Adipocyte (in vitro differentiated cells): Measurements from ENCODE around the gene C16orf90.

Source experiments
- DNase-seq: peaks from one replicate; pipeline ENCODE4 v3.0.0-alpha.2; 2015; ENCODE audit warnings: low read depth
- H3K27me3 ChIP-seq: replicated peaks from 2 replicates; pipeline ENCODE4 v1.7.0; 2013; ENCODE audit warnings: mild to moderate bottlenecking, low read length, moderate library complexity; ENCODE audit not compliant: control insufficient read depth, insufficient read depth
- H3K36me3 ChIP-seq: 2 replicates; pipeline ENCODE4 v1.7.0; 2013; ENCODE audit warnings: low read length, mild to moderate bottlenecking, moderate library complexity; ENCODE audit not compliant: control insufficient read depth, insufficient read depth, severe bottlenecking
- H3K4me1 ChIP-seq: 2 replicates; pipeline ENCODE4 v1.7.0; 2013; ENCODE audit warnings: mild to moderate bottlenecking, low read length, moderate library complexity; ENCODE audit not compliant: control insufficient read depth, insufficient read depth
- H3K4me3 ChIP-seq: 2 replicates; pipeline ENCODE4 v1.7.0; 2013; ENCODE audit warnings: mild to moderate bottlenecking, low read length, moderate library complexity
- H3K9ac ChIP-seq: 2 replicates; pipeline ENCODE4 v1.7.0; 2013; ENCODE audit warnings: mild to moderate bottlenecking, low read length, moderate library complexity
- H3K9me3 ChIP-seq: 2 replicates; pipeline ENCODE4 v1.7.0; 2013; ENCODE audit warnings: mild to moderate bottlenecking, low read length, moderate library complexity; ENCODE audit not compliant: control insufficient read depth

The C16orf90 gene

DNA sequence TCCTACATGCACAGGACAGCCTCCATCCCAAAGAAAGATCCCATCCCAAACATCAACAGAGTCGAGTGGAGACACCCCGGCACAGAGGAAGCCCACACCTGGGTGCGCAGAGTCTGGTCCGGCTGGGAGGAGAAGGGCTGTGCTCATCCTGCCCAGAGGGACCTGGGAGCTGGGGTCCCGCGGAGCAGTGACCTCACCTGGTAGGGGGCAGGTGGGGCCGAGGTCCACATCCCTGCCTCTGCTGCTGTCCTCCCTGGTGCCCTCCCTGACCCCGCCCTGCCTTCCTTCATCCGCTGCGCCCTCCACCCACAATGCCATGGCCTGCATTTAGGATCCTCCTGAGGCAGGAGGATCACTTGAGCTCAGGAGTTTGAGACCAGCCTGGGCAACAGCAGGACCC lies 2.9 kb downstream of the C16orf90 start:
- H3K4me1 ChIP-seq = peaks cover 11% of the 10 kb centered on the region
- DNase-seq = no peak
- H3K36me3 ChIP-seq = no peaks in the 10 kb centered on the region
- H3K4me3 ChIP-seq = no peak overlapping the region
- H3K9ac ChIP-seq = no peak overlapping the region
- H3K27me3 ChIP-seq = no peaks in the 10 kb centered on the region
- no peaks in the 10 kb centered on the region for H3K9me3 ChIP-seq

DNA sequence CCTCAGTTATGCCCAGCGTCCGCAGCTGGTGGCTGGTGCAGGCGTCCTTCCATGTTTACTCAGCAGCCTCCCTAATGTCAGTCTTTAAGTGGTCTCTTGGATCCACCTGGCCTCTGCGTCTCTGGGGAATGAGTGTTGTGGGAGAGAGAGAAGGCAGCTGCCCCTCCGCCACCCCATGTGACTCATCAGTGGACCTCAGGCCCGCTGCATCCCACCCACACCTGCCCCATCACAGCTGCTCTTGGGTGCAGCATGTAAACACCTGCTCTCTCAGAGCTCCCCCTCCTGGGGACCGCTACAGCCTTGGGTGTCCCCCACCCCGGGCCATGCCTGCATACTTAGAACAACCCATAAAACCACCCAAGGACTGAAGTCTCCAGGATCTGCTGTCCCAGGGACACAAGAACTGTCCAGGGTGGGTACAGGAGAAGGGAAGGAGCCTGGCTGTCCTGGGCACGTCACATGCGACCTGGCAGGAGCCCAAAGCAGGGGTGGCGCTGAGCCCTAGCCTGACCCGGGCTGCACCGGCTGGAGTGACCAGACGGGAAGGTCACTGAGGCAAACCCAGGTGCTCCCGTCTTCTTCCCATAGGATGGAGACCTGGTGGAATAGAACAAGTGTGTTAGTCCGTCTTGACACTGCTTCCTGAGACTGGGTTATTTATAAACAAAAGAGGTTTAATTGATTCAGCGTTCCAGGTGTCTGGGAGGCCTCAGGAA lies 4.2 kb downstream of the C16orf90 start:
- Histone ChIP-seq H3K9me3 (no peaks in the 10 kb centered on the region), H3K4me1 (peaks cover 11% of the 10 kb centered on the region), H3K4me3 (no peak overlapping the region), H3K27me3 (no peaks in the 10 kb centered on the region), H3K9ac (no peak overlapping the region), H3K36me3 (peaks cover 8% of the 10 kb centered on the region)
- no peak for DNase-seq

DNA sequence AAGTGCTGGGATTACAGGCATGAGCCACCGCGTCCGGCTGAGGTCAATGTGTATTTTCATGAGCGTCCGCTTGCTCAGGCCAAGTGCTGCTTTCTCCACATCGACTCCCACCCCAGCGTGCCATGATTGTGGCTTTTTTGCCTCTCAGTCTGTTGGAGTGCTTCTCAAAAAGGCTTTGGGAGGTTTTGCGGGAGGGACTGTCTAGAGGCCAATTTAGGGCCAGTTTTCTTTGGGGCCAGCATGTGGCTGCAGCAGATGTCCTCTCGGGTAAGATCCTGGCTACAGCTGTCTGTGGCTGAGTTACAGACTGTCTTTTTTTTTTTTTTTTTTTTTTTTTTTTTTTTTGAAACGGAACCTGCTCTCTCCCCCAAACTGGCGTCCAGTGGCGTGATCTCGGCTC lies 6.5 kb downstream of the C16orf90 start:
- H3K4me3 ChIP-seq = no peak overlapping the region
- no peaks in the 10 kb centered on the region for H3K27me3 ChIP-seq
- H3K4me1 ChIP-seq = peaks cover 8% of the 10 kb centered on the region
- no peaks in the 10 kb centered on the region for H3K9me3 ChIP-seq
- no peak overlapping the region for H3K9ac ChIP-seq
- peaks cover 31% of the 10 kb centered on the region for H3K36me3 ChIP-seq
- no peak for DNase-seq

DNA sequence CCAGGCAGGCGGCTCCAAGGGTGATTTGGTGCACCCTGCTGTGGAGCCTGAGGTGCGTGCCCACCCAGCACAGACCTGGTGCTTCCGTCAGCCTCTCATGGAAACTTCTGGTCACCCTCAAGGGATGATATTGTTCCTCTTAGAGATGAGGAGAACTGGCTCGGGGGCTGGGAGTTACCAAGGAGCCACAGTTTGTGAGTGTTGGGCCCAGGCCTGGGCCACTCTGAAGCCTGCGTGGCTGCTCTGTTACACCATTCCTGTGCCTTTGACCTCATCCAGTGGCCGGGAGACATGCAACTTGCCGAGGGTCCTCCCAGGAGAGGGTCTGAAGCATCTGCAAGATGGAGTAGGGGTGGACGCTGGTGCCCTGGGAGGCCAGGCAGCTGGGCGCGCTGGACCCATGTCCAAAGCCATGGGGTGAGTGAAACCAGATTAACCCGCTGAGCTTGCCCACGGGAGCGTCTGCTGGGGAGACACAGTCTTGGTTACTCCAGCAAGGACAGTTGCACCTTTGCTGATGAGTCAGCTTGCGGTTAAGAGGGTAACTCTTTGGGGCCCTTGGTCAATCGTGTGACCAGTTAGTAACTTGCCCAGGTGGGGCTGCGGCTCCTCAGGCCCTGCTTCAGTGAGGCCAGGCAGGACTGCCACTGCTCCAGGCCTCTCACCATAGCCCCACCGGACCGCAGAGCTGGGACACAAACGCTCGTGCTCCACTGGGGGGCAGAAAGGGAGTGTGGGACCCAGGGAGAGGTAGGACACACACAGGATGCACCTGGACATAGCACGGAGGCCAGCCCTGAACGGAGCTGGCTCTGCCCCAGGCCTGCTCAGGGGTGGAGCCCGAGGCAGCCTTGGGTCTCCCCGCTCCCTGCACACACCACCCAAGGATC lies 7.5 kb downstream of the C16orf90 start:
- Histone ChIP-seq H3K9me3 (no peaks in the 10 kb centered on the region), H3K9ac (no peak overlapping the region), H3K4me1 (no peaks in the 10 kb centered on the region), H3K27me3 (no peaks in the 10 kb centered on the region), H3K4me3 (no peak overlapping the region), H3K36me3 (peaks cover 41% of the 10 kb centered on the region)
- DNase-seq = no peak

DNA sequence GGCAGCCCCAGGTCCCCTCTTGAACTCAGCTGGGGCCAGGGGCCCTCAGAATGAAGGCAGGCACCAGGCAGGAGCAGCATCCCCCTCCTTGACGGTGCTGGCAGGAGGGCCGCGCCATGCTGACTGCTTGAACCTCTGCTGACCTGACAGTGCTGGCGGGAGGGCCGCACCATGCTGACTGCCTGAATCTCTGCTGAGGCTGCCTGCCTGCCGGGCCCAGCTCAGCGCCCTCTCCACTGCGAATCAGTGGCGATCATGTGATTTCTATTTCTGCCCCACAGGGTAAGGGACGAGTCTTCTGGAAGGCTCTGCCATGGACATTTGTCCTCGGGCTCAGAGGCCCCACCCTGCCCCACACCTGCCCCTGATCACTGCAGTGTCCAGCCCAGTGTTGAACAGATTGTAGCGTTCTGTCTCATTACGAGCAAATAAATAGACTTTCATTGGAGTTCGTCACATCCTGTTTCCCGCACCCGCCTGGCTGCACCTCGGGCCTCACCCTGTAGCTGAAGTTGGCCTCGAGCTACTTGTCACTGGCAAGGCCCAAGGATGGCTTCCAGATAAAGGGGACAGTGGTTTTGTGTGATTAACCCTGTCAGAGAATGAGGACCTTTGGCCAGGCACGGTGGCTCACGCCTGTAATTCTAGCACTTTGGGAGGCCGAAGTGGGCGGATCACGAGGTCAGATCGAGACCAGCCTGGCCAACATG lies 8.6 kb downstream of the C16orf90 start:
- Histone ChIP-seq H3K9me3 (no peaks in the 10 kb centered on the region), H3K4me1 (no peaks in the 10 kb centered on the region), H3K4me3 (no peak overlapping the region), H3K36me3 (peaks cover 51% of the 10 kb centered on the region), H3K27me3 (no peaks in the 10 kb centered on the region), H3K9ac (no peak overlapping the region)
- DNase-seq = no peak

DNA sequence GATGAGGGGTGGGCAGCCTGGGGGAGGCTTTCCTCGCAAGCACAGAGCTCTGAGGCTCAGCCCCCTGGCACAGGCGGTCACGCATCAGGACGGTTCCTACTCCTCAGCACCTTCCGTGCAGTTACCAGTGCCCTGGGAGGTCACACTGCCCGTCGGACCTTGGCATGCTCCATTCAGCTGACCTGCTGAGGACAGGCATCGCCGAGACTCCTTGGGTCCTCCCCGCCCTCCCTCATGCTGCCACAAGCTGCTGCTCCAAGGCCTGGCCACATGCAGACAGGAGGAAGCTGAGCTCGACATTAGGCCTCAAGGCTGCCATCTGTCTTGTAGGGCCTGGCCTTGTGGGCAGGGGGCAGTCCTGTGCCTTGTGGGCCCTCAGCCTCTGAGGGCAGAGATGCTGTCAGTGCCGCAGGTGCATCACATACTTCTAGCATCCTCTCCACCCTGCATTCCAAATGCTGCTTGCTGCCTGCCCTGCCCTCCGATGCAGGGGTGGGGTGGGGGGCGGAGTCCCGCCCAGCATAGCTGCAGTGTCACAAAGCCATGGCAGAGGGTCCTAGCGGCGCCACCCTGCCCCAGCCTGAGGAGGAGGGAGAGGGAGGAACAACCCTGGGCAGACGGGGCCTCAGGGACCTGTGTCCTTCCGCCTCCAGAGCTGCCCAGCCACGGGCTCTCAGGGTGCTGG lies 9.3 kb downstream of the C16orf90 start:
- peaks cover 57% of the 10 kb centered on the region for H3K36me3 ChIP-seq
- no peaks in the 10 kb centered on the region for H3K9me3 ChIP-seq
- DNase-seq = no peak
- H3K27me3 ChIP-seq = no peaks in the 10 kb centered on the region
- no peak overlapping the region for H3K9ac ChIP-seq
- H3K4me3 ChIP-seq = no peak overlapping the region
- no peaks in the 10 kb centered on the region for H3K4me1 ChIP-seq

DNA sequence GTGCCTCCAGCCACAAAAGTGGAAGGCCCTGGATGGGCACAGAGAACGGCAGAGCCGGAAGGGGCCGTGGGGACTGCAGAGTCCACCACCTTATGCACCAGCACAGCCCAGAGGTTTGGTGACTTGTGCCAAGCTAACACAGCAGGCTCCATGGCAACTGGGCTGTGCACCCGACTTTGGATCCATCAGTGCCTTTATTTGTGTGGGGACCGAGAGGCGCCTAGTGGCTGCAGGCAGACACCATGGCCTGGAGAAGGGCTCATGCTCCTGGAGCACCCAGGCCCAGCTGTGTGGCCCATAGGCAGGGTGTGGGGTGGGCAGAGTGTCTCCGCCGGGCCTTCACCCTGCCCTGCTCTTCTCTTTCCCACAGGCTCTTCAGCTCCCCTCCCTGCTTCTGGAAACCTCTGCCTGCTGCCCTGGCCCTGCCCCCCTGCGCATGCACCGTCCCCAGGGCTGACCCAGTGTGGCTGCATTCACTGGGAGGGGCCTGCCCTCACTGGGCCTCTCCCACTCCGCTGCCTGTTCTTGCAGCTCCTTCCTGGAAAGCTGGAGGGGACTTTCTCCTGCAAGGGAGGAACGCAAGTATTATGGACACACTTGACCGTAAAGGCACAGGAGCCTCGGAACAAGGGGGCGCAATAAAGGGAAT lies 10.1 kb downstream of the C16orf90 start:
- H3K36me3 ChIP-seq = peaks cover 62% of the 10 kb centered on the region

DNA sequence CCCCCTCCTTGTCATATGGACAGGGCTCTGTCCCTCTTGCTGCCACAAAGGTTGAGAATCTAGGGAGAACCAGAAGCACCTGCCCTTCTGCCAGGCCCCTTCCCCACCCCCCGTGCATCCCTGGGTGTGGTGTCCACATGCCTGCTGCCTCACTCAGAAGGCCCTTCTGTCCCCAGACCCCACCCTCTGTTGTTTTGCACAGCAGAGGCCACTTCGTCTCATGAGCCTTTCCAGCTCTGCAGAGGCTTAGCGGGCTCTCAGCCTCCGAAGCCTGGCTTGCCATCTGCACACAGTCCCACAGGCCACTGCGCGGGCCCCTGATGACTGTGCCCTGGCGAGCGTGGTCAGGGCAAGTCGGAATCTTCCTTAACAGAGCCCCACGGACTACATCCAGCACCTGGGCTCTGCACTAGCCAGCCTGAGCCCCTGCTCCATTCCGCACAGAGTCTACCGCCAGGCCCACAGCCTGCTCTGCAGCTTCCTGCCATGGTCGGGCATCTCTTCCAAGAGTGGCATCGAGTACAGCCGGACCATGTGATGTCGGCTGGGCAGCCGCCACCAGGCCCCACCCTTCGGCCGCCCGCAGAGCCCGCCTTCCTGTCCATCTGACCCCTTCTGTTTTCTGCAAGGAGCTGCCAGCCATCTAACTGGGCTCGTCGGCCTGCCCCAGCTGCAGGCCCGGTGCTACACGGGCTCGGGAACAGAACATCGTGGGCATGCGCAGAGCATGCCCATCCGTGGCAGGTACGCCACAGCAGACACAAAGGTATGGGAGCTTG lies 10.8 kb downstream of the C16orf90 start:
- peaks cover 69% of the 10 kb centered on the region for H3K36me3 ChIP-seq
- H3K27me3 ChIP-seq = no peaks in the 10 kb centered on the region
- H3K4me3 ChIP-seq = no peak overlapping the region
- no peaks in the 10 kb centered on the region for H3K9me3 ChIP-seq
- DNase-seq = no peak
- H3K9ac ChIP-seq = no peak overlapping the region
- no peaks in the 10 kb centered on the region for H3K4me1 ChIP-seq

More for the DNA sequence above, 10.1 kb downstream of the C16orf90 start:
- Histone ChIP-seq H3K9me3 (no peaks in the 10 kb centered on the region), H3K27me3 (no peaks in the 10 kb centered on the region), H3K4me1 (no peaks in the 10 kb centered on the region), H3K4me3 (no peak overlapping the region), H3K9ac (no peak overlapping the region)
- DNase-seq = no peak

DNA sequence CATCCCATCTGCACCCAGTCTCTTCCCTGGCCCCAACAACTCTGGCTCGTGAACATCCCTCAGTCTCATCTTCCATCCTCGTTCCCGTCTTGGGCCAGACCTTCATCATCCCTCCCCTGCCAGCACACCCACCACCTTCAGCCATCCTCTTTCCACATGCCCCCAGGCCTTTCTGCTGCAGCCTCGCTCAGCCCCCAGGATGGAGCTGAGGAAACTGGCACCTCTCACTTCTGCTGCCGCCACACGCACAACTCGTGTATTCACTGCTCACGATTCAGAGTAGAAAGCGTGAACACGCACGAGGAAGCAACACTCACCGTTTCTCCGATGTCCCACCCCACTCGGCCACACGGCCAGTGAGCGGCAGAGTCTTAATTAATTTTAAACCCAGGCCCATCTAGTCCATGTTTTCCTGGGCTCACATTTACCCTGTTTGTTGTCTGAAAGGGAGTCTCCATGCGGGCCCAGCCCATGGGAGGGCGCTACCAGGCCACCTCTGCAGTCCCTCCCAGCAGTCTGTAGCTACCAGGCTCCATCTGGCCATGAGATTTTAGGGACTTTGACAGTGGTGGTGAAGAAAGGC lies 12.5 kb downstream of the C16orf90 start:
- peaks cover 74% of the 10 kb centered on the region for H3K36me3 ChIP-seq
- no peaks in the 10 kb centered on the region for H3K4me1 ChIP-seq
- H3K9ac ChIP-seq = no peak overlapping the region
- no peaks in the 10 kb centered on the region for H3K9me3 ChIP-seq
- DNase-seq = no peak
- no peaks in the 10 kb centered on the region for H3K27me3 ChIP-seq
- no peak overlapping the region for H3K4me3 ChIP-seq
